ENCODE results near the gene TRMT5. TPM values are rescaled to one million over a fixed set of nuclear protein-coding genes. Genes with fewer than 3 reads are reported as not detected.

TRMT5 gene
- total RNA-seq, 1 experiment from 2014 or later, result 23.7 TPM

- no TSS peak for BruUV-seq (replicated peaks)
- TF ChIP-seq YY1 (IDR thresholded peaks at IDR 0.05; ENCODE audit: extremely low read depth, insufficient replicate concordance, low read depth, low read length) (no peak), EZH2 (IDR thresholded peaks at IDR 0.05) (no peak), CEBPB (IDR thresholded peaks at IDR 0.05; ENCODE audit: low read depth) (no peak), CBX3 (IDR thresholded peaks at IDR 0.05; ENCODE audit: low read depth) (no peak)
- Histone ChIP-seq H3K27me3 (ENCODE audit: insufficient read depth, low read length) (no peaks in the 10 kb centered on the region), H3K4me3 (replicated peaks in 1 of 2; ENCODE audit: low read depth in 1 of 2, low read length in 2 of 2) (no peak overlapping the region), H3K79me2 (ENCODE audit: insufficient read depth, low read length) (no peaks in the 10 kb centered on the region), H3K36me3 (ENCODE audit: control insufficient read depth in 1 of 2, insufficient read depth in 2 of 2, low read length in 2 of 2) (no peaks in the 10 kb centered on the region), H3K4me1 (ENCODE audit: control insufficient read depth in 1 of 2, insufficient read depth in 2 of 2, low read length in 2 of 2) (no peaks in the 10 kb centered on the region), H3K9ac (ENCODE audit: low read length) (no peak overlapping the region), H3K27ac (ENCODE audit: low read depth, low read length) (no peak overlapping the region), H4K20me1 (ENCODE audit: insufficient read depth) (no peaks in the 10 kb centered on the region), H3K9me3 (ENCODE audit: control insufficient read depth in 1 of 2, insufficient read depth in 1 of 2, low read depth in 1 of 2, low read length in 2 of 2) (no peaks in the 10 kb centered on the region), H2AFZ (ENCODE audit: low read depth, low read length, poor library complexity, severe bottlenecking) (no peak overlapping the region), H3K9me2 (ENCODE audit: insufficient read depth) (no peaks in the 10 kb centered on the region), H3K4me2 (ENCODE audit: low read length) (no peak overlapping the region)
- intact Hi-C loops (cut with micrococcal nuclease), result no loop called here
- DNase-seq (ENCODE audit: low read depth, low spot score), result no peak
- ATAC-seq, result no peak
- ChIA-PET CTCF (no interaction called here), RAD21 (ENCODE audit: low non-redundant PET in 1 of 2, low total read pairs in 2 of 2, uncharacterized antibody in 2 of 2, unreplicated experiment in 2 of 2) (no interaction called here), POLR2A (no interaction called here)
These were observed 34.9 kb downstream of the TRMT5 start for GRCh38 chr14:60945984-60946383.

GRCh38 chr14:60944204-60944603 is 36.7 kb downstream of the TRMT5 start:
- no peak overlapping the region for H2AFZ ChIP-seq (ENCODE audit: low read depth, low read length, poor library complexity, severe bottlenecking)
- TF ChIP-seq MAX (IDR thresholded peaks at IDR 0.05), result no peak
- no peak for TF ChIP-seq FOSL1 (IDR thresholded peaks at IDR 0.05; ENCODE audit: low read depth)
- no peak for TF ChIP-seq TCF7L2 (IDR thresholded peaks at IDR 0.05; ENCODE audit: borderline replicate concordance, extremely low read depth, insufficient read depth, insufficient read length)
- TF ChIP-seq SP1 (IDR thresholded peaks at IDR 0.05; ENCODE audit: low read depth), result no peak
- TF ChIP-seq ELF1 (IDR thresholded peaks at IDR 0.05; ENCODE audit: borderline replicate concordance, low read depth), result no peak
- TF ChIP-seq YY1 (IDR thresholded peaks at IDR 0.05; ENCODE audit: extremely low read depth, insufficient replicate concordance, low read depth, low read length), result no peak
- no peak for TF ChIP-seq RAD21 (IDR thresholded peaks at IDR 0.05; ENCODE audit: low read depth)
- no peak for TF ChIP-seq EZH2phosphoT487 (IDR thresholded peaks at IDR 0.05; ENCODE audit: borderline replicate concordance)
- TF ChIP-seq CBX3 (IDR thresholded peaks at IDR 0.05; ENCODE audit: low read depth), result no peak
- no peak for TF ChIP-seq POLR2AphosphoS5 (IDR thresholded peaks at IDR 0.05; ENCODE audit: low read depth, low read length)
- no peak overlapping the region for H3K9ac ChIP-seq (ENCODE audit: low read length)
- CTCF ChIA-PET, result no interaction called here
- H3K4me2 ChIP-seq (ENCODE audit: low read length), result no peak overlapping the region
- no peaks in the 10 kb centered on the region for H4K20me1 ChIP-seq (ENCODE audit: insufficient read depth)
- H3K4me1 ChIP-seq (ENCODE audit: control insufficient read depth in 1 of 2, insufficient read depth in 2 of 2, low read length in 2 of 2), result no peaks in the 10 kb centered on the region
- RAD21 ChIA-PET (ENCODE audit: low non-redundant PET in 1 of 2, low total read pairs in 2 of 2, uncharacterized antibody in 2 of 2, unreplicated experiment in 2 of 2), result no interaction called here
- no TSS peak for BruUV-seq (replicated peaks)
- H3K9me2 ChIP-seq (ENCODE audit: insufficient read depth), result no peaks in the 10 kb centered on the region
- intact Hi-C loops (cut with micrococcal nuclease), result no loop called here
- no peaks in the 10 kb centered on the region for H3K9me3 ChIP-seq (ENCODE audit: control insufficient read depth in 1 of 2, insufficient read depth in 1 of 2, low read depth in 1 of 2, low read length in 2 of 2)
- POLR2A ChIA-PET, result no interaction called here
- no peak overlapping the region for H3K4me3 ChIP-seq (replicated peaks in 1 of 2; ENCODE audit: low read depth in 1 of 2, low read length in 2 of 2)
- no peaks in the 10 kb centered on the region for H3K27me3 ChIP-seq (ENCODE audit: insufficient read depth, low read length)
- H3K27ac ChIP-seq (ENCODE audit: low read depth, low read length), result no peak overlapping the region
- no peaks in the 10 kb centered on the region for H3K79me2 ChIP-seq (ENCODE audit: insufficient read depth, low read length)
- DNase-seq (ENCODE audit: low read depth, low spot score) (no peak), ATAC-seq (no peak)
- H3K36me3 ChIP-seq (ENCODE audit: control insufficient read depth in 1 of 2, insufficient read depth in 2 of 2, low read length in 2 of 2), result no peaks in the 10 kb centered on the region
